ENCODE data around the gene C22orf23. TPM values are rescaled to one million over a fixed set of nuclear protein-coding genes. Genes with fewer than 3 reads are reported as not detected.

The C22orf23 gene
- polyA plus RNA-seq, 1 donor (not counting 4 experiments of a cell fraction or from before 2014, with no cell fraction given), result not detected

- no peak overlapping the region for H2AFZ ChIP-seq (ENCODE audit: control insufficient read depth, low read length)
- H3K27me3 ChIP-seq (ENCODE audit: control insufficient read depth, extremely low read depth, insufficient read depth, low read length), result no peaks in the 10 kb centered on the region
- dilution Hi-C loops (cut with MboI; ENCODE audit: extremely low pct_ligation_motif_present, low sequenced_read_pairs), result no loop called here
- no peak for FAIRE-seq
- H3K9ac ChIP-seq (ENCODE audit: control insufficient read depth, extremely low read depth, insufficient read depth, low read length), result no peak overlapping the region
- H3K79me2 ChIP-seq (ENCODE audit: control insufficient read depth, insufficient read depth, low read length), result peaks cover 65% of the 10 kb centered on the region
- TF ChIP-seq EZH2 (IDR thresholded peaks at IDR 0.05; ENCODE audit: low read length) (no peak), CTCF (optimal IDR thresholded peaks at IDR 0.05 in 1 of 3, IDR thresholded peaks at IDR 0.05 in 1 of 3, conservative IDR thresholded peaks at IDR 0.05 in 1 of 3; ENCODE audit: extremely low read depth in 1 of 3, insufficient read depth in 2 of 3, low read length in 3 of 3) (no peak)
- DNase-seq (ENCODE audit: low read depth, low spot score), result no peak
- H3K27ac ChIP-seq (ENCODE audit: control insufficient read depth, insufficient read depth, low read length), result no peak overlapping the region
- peaks cover 26% of the 10 kb centered on the region for H4K20me1 ChIP-seq (ENCODE audit: control insufficient read depth, extremely low read depth, insufficient read depth, low read length)
- no peak overlapping the region for H3K4me3 ChIP-seq (ENCODE audit: control insufficient read depth in 2 of 3, extremely low read depth in 1 of 3, insufficient read depth in 2 of 3, low read depth in 1 of 3, low read length in 3 of 3)
- peaks cover 52 to 58% of the 10 kb centered on the region in 2 experiments for H3K36me3 ChIP-seq (ENCODE audit: control insufficient read depth in 2 of 2, extremely low read depth in 1 of 2, insufficient read depth in 2 of 2, low read length in 2 of 2)
- no peaks in the 10 kb centered on the region for H3K4me1 ChIP-seq (ENCODE audit: control insufficient read depth, extremely low read depth, insufficient read depth, low read length)
- no peaks in the 10 kb centered on the region for H3K9me3 ChIP-seq (ENCODE audit: control insufficient read depth, low read depth, low read length)
- no peak overlapping the region for H3K4me2 ChIP-seq (ENCODE audit: control insufficient read depth, extremely low read depth, insufficient read depth, low read depth, low read length)
- H3K9me1 ChIP-seq (ENCODE audit: control insufficient read depth, extremely low read depth, insufficient read depth, low read length), result no peaks in the 10 kb centered on the region
Measured at GRCh38 chr22:37924386-37925065, 28.9 kb downstream of the C22orf23 start.

GRCh38 chr22:37923927-37924326 is 29.5 kb downstream of the C22orf23 start:
- Histone ChIP-seq H3K4me2 (ENCODE audit: control insufficient read depth, extremely low read depth, insufficient read depth, low read depth, low read length) (no peak overlapping the region), H3K4me3 (ENCODE audit: control insufficient read depth in 2 of 3, extremely low read depth in 1 of 3, insufficient read depth in 2 of 3, low read depth in 1 of 3, low read length in 3 of 3) (no peak overlapping the region), H3K9ac (ENCODE audit: control insufficient read depth, extremely low read depth, insufficient read depth, low read length) (no peak overlapping the region), H3K27me3 (ENCODE audit: control insufficient read depth, extremely low read depth, insufficient read depth, low read length) (no peaks in the 10 kb centered on the region), H3K27ac (ENCODE audit: control insufficient read depth, insufficient read depth, low read length) (no peak overlapping the region), H3K4me1 (ENCODE audit: control insufficient read depth, extremely low read depth, insufficient read depth, low read length) (no peaks in the 10 kb centered on the region), H3K9me1 (ENCODE audit: control insufficient read depth, extremely low read depth, insufficient read depth, low read length) (no peaks in the 10 kb centered on the region), H3K9me3 (ENCODE audit: control insufficient read depth, low read depth, low read length) (no peaks in the 10 kb centered on the region), H3K79me2 (ENCODE audit: control insufficient read depth, insufficient read depth, low read length) (peaks cover 62% of the 10 kb centered on the region), H2AFZ (ENCODE audit: control insufficient read depth, low read length) (no peak overlapping the region), H3K36me3 (ENCODE audit: control insufficient read depth in 2 of 2, extremely low read depth in 1 of 2, insufficient read depth in 2 of 2, low read length in 2 of 2) (peaks cover 51 to 57% of the 10 kb centered on the region in 2 experiments), H4K20me1 (ENCODE audit: control insufficient read depth, extremely low read depth, insufficient read depth, low read length) (peaks cover 21% of the 10 kb centered on the region)
- DNase-seq (ENCODE audit: low read depth, low spot score) (no peak), FAIRE-seq (no peak)
- dilution Hi-C loops (cut with MboI; ENCODE audit: extremely low pct_ligation_motif_present, low sequenced_read_pairs), result no loop called here
- no peak for TF ChIP-seq CTCF (optimal IDR thresholded peaks at IDR 0.05 in 1 of 3, IDR thresholded peaks at IDR 0.05 in 1 of 3, conservative IDR thresholded peaks at IDR 0.05 in 1 of 3; ENCODE audit: extremely low read depth in 1 of 3, insufficient read depth in 2 of 3, low read length in 3 of 3)
- TF ChIP-seq EZH2 (IDR thresholded peaks at IDR 0.05; ENCODE audit: low read length), result no peak
